ENCODE data around the gene DNAJC27.

The DNAJC27 gene

GRCh38 chr2:24915796-24916195, 56.0 kb downstream of the DNAJC27 start:
- Histone ChIP-seq H4K8ac (ENCODE audit: low read depth, low read length) (no peak overlapping the region), H4K12ac (ENCODE audit: low read depth, low read length) (no peak overlapping the region), H3K27me3 (ENCODE audit: insufficient read depth, low read length) (peaks cover 2% of the 10 kb centered on the region), H3K4me3 (ENCODE audit: low read depth, low read length) (no peak overlapping the region), H3K27ac (ENCODE audit: low read depth, low read length) (no peak overlapping the region), H3K4me2 (ENCODE audit: low read length) (no peak overlapping the region), H3K36me3 (ENCODE audit: control insufficient read depth in 1 of 2, insufficient read depth in 2 of 2, low read length in 2 of 2) (no peaks in the 10 kb centered on the region), H3K9me3 (ENCODE audit: insufficient read depth, low read depth, low read length) (peaks cover 10% of the 10 kb centered on the region), H3K4me1 (ENCODE audit: control insufficient read depth in 1 of 2, insufficient read depth in 2 of 2, low read length in 2 of 2) (peaks cover 2 to 5% of the 10 kb centered on the region in 2 experiments), H3K14ac (ENCODE audit: low read length) (no peak overlapping the region), H3K79me1 (ENCODE audit: low read length) (no peaks in the 10 kb centered on the region), H3K4ac (ENCODE audit: low read depth, low read length) (no peak overlapping the region), H2AK5ac (ENCODE audit: low read length) (no peak overlapping the region), H2BK120ac (ENCODE audit: insufficient read depth, low read length, poor library complexity) (no peak overlapping the region), H3K9ac (ENCODE audit: low read length) (no peak overlapping the region), H4K91ac (ENCODE audit: low read depth, low read length) (no peak overlapping the region), H2BK12ac (ENCODE audit: low read length) (no peak overlapping the region), H2BK5ac (ENCODE audit: low read depth, low read length, poor library complexity) (no peak overlapping the region), H2AFZ (ENCODE audit: insufficient read depth, low read length, poor library complexity) (no peak overlapping the region), H3K79me2 (ENCODE audit: control insufficient read depth, insufficient read depth, low read length, poor library complexity) (no peaks in the 10 kb centered on the region), H3K18ac (ENCODE audit: low read length) (no peak overlapping the region), H3K23ac (ENCODE audit: low read length) (no peak overlapping the region)
- DNase-seq, result no peak
- no CpG with 5 or more reads among the region's 4 CpGs for WGBS (ENCODE audit: extremely low coverage, insufficient coverage, insufficient read length)

DNA sequence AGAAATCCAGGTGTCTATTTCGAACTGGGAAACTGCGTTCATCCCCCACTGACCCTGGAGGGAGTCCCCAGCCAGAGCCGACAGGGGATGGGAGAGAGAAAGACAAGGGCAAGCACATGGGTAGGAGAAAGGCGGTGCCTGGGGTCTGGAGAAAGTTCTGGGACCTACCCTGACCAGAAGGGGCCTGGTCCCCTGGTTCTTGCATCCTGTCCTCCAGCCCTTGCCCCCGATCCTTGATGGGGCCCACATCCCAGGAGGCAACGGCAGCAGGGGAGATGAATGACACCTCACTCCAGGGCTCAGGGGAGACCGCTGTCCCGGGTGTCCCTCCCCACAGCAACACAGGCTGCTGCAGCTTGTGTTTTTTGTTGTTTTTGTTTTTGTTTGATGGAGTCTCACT, 56.6 kb downstream of the DNAJC27 start:
- Histone ChIP-seq H4K12ac (ENCODE audit: low read depth, low read length) (no peak overlapping the region), H3K27me3 (ENCODE audit: insufficient read depth, low read length) (no peaks in the 10 kb centered on the region), H2AFZ (ENCODE audit: insufficient read depth, low read length, poor library complexity) (no peak overlapping the region), H4K91ac (ENCODE audit: low read depth, low read length) (no peak overlapping the region), H3K79me2 (ENCODE audit: control insufficient read depth, insufficient read depth, low read length, poor library complexity) (no peaks in the 10 kb centered on the region), H3K4me2 (ENCODE audit: low read length) (no peak overlapping the region), H3K36me3 (ENCODE audit: control insufficient read depth in 1 of 2, insufficient read depth in 2 of 2, low read length in 2 of 2) (no peaks in the 10 kb centered on the region), H3K4ac (ENCODE audit: low read depth, low read length) (no peak overlapping the region), H4K8ac (ENCODE audit: low read depth, low read length) (no peak overlapping the region), H3K9ac (ENCODE audit: low read length) (no peak overlapping the region), H2BK5ac (ENCODE audit: low read depth, low read length, poor library complexity) (no peak overlapping the region), H2BK120ac (ENCODE audit: insufficient read depth, low read length, poor library complexity) (no peak overlapping the region), H3K27ac (ENCODE audit: low read depth, low read length) (no peak overlapping the region), H3K4me1 (ENCODE audit: control insufficient read depth in 1 of 2, insufficient read depth in 2 of 2, low read length in 2 of 2) (peaks cover 2 to 5% of the 10 kb centered on the region in 2 experiments), H3K9me3 (ENCODE audit: insufficient read depth, low read depth, low read length) (peaks cover 10% of the 10 kb centered on the region), H3K4me3 (ENCODE audit: low read depth, low read length) (no peak overlapping the region), H3K14ac (ENCODE audit: low read length) (no peak overlapping the region), H2AK5ac (ENCODE audit: low read length) (no peak overlapping the region), H3K18ac (ENCODE audit: low read length) (no peak overlapping the region), H3K23ac (ENCODE audit: low read length) (no peak overlapping the region), H3K79me1 (ENCODE audit: low read length) (no peaks in the 10 kb centered on the region), H2BK12ac (ENCODE audit: low read length) (no peak overlapping the region)
- DNase-seq, result no peak
- WGBS (ENCODE audit: extremely low coverage, insufficient coverage, insufficient read length), result no CpG with 5 or more reads among the region's 8 CpGs

DNA sequence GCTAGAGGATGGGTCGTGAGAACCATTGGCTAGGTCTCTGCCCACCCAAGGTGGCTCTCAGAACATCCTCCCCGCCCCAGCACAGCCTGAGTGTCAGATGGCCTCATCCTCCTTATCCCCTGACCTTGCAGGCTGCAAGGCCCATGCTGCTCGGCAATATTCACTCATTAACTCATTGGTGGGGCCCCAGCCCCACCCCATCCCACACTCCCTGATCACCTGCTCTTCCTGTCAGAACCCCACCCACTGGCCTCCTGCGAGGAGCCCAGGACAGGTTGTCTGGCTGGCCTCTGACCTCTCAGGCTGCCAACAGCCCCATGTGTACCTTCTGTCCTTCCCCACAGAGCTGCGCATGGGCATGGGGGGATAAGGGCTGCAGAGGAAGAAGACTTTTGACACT, 57.0 kb downstream of the DNAJC27 start:
- H3K4ac ChIP-seq (ENCODE audit: low read depth, low read length), result no peak overlapping the region
- H2BK12ac ChIP-seq (ENCODE audit: low read length), result no peak overlapping the region
- H3K27me3 ChIP-seq (ENCODE audit: insufficient read depth, low read length), result no peaks in the 10 kb centered on the region
- no peak overlapping the region for H3K4me2 ChIP-seq (ENCODE audit: low read length)
- no peaks in the 10 kb centered on the region for H3K79me1 ChIP-seq (ENCODE audit: low read length)
- H3K4me3 ChIP-seq (ENCODE audit: low read depth, low read length), result no peak overlapping the region
- no peak overlapping the region for H3K27ac ChIP-seq (ENCODE audit: low read depth, low read length)
- WGBS (ENCODE audit: extremely low coverage, insufficient coverage, insufficient read length), result no CpG with 5 or more reads among the region's 5 CpGs
- H4K91ac ChIP-seq (ENCODE audit: low read depth, low read length), result no peak overlapping the region
- no peak overlapping the region for H2BK5ac ChIP-seq (ENCODE audit: low read depth, low read length, poor library complexity)
- no peak overlapping the region for H4K12ac ChIP-seq (ENCODE audit: low read depth, low read length)
- no peak overlapping the region for H3K9ac ChIP-seq (ENCODE audit: low read length)
- H3K23ac ChIP-seq (ENCODE audit: low read length), result no peak overlapping the region
- no peaks in the 10 kb centered on the region for H3K79me2 ChIP-seq (ENCODE audit: control insufficient read depth, insufficient read depth, low read length, poor library complexity)
- H2AK5ac ChIP-seq (ENCODE audit: low read length), result no peak overlapping the region
- no peak overlapping the region for H4K8ac ChIP-seq (ENCODE audit: low read depth, low read length)
- H2BK120ac ChIP-seq (ENCODE audit: insufficient read depth, low read length, poor library complexity), result no peak overlapping the region
- H2AFZ ChIP-seq (ENCODE audit: insufficient read depth, low read length, poor library complexity), result no peak overlapping the region
- no peak overlapping the region for H3K14ac ChIP-seq (ENCODE audit: low read length)
- H3K18ac ChIP-seq (ENCODE audit: low read length), result no peak overlapping the region
- peaks cover 2 to 5% of the 10 kb centered on the region in 2 experiments for H3K4me1 ChIP-seq (ENCODE audit: control insufficient read depth in 1 of 2, insufficient read depth in 2 of 2, low read length in 2 of 2)
- no peaks in the 10 kb centered on the region for H3K36me3 ChIP-seq (ENCODE audit: control insufficient read depth in 1 of 2, insufficient read depth in 2 of 2, low read length in 2 of 2)
- H3K9me3 ChIP-seq (ENCODE audit: insufficient read depth, low read depth, low read length), result peaks cover 10% of the 10 kb centered on the region
- no peak for DNase-seq

DNA sequence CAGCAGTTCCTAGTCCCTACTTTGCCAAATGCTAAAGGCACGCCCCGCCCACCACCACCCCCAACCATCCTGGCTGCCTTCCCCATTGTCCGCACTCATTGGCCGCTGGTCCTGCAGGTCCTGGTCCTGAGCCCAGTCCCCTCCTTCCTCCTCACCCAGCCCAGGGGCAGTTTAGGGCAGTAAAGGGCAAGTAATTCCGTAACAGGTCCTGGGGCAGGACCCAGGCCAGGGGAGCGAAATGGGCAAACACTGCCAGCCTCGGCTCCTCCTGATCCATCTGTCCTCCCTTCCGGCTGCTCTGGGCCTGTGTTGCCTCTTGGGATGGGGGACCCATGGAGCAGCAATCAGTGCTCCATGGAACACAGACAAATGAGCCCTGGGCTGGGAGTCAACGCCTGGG, 57.8 kb downstream of the DNAJC27 start:
- Histone ChIP-seq H2BK120ac (ENCODE audit: insufficient read depth, low read length, poor library complexity) (no peak overlapping the region), H3K4me1 (ENCODE audit: control insufficient read depth in 1 of 2, insufficient read depth in 2 of 2, low read length in 2 of 2) (no peaks in the 10 kb centered on the region), H3K36me3 (ENCODE audit: control insufficient read depth in 1 of 2, insufficient read depth in 2 of 2, low read length in 2 of 2) (no peaks in the 10 kb centered on the region), H2AK5ac (ENCODE audit: low read length) (no peak overlapping the region), H3K9ac (ENCODE audit: low read length) (no peak overlapping the region), H4K91ac (ENCODE audit: low read depth, low read length) (no peak overlapping the region), H3K4me3 (ENCODE audit: low read depth, low read length) (no peak overlapping the region), H3K79me2 (ENCODE audit: control insufficient read depth, insufficient read depth, low read length, poor library complexity) (no peaks in the 10 kb centered on the region), H3K9me3 (ENCODE audit: insufficient read depth, low read depth, low read length) (peaks cover 10% of the 10 kb centered on the region), H3K23ac (ENCODE audit: low read length) (no peak overlapping the region), H3K14ac (ENCODE audit: low read length) (no peak overlapping the region), H3K27ac (ENCODE audit: low read depth, low read length) (no peak overlapping the region), H2BK5ac (ENCODE audit: low read depth, low read length, poor library complexity) (no peak overlapping the region), H3K18ac (ENCODE audit: low read length) (no peak overlapping the region), H2AFZ (ENCODE audit: insufficient read depth, low read length, poor library complexity) (no peak overlapping the region), H4K12ac (ENCODE audit: low read depth, low read length) (no peak overlapping the region), H3K27me3 (ENCODE audit: insufficient read depth, low read length) (no peaks in the 10 kb centered on the region), H2BK12ac (ENCODE audit: low read length) (no peak overlapping the region), H3K4ac (ENCODE audit: low read depth, low read length) (no peak overlapping the region), H3K79me1 (ENCODE audit: low read length) (no peaks in the 10 kb centered on the region), H4K8ac (ENCODE audit: low read depth, low read length) (no peak overlapping the region), H3K4me2 (ENCODE audit: low read length) (no peak overlapping the region)
- no CpG with 5 or more reads among the region's 9 CpGs for WGBS (ENCODE audit: extremely low coverage, insufficient coverage, insufficient read length)
- no peak for DNase-seq

Data from trophoblast cell (in vitro differentiated cells and primary cell).